Dermis blood vessel endothelial cell (primary cell): ENCODE results near the gene PALLD. TPM values are rescaled to one million over a fixed set of nuclear protein-coding genes. Genes with fewer than 3 reads are reported as not detected.

Experiments used
- DNase-seq: peaks from one replicate; pipeline ENCODE4 v3.0.0; 2010
- total RNA-seq: library from RNA; depleted of rRNA; stranded (reverse); fragments of >200 nt; gene quantifications from 2 replicates; pipeline ENCODE4 v1.2.3, GENCODE V29; 2014

Gene PALLD
- total RNA-seq, 1 donor from 2014 or later = 15.7 TPM

DNA sequence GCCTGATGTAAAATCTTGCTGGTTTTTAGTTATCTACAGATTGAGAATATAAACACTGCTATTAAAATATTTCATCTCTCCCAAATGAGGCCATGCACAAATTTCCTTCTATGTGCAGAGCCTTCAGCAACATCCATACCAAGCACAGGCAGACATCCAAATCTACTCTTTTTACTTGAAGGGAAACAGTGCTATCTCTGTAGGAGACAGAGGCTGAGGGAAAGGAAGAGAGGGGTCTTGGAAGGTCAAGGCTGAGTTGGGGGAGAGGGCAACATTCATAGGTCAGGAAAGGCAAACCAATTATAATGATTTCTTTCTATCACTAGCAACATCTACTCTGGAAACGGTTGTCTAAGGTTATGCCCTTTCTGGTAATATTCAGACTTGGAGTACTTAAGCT is 273.0 kb downstream of the PALLD start:
- DNase-seq = no peak

DNA sequence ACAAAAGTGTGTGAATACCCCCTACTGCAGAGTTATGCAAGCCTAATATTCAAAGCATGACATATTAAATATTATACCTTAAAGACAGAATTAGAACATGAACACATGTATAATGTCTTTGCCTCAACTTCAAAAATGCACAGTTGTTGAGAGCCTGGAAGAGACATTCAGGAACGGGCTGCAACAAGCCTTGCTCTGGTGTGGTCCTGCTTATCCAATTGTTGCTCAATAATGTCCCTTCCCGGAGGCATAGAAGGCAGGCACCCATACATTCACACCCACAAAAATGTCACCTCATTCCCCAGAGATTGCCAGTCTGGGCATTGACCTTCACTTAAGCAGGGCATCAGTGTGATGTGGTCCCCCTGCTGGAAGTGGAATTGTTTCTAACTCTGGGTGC is 274.4 kb downstream of the PALLD start:
- DNase-seq = no peak

DNA sequence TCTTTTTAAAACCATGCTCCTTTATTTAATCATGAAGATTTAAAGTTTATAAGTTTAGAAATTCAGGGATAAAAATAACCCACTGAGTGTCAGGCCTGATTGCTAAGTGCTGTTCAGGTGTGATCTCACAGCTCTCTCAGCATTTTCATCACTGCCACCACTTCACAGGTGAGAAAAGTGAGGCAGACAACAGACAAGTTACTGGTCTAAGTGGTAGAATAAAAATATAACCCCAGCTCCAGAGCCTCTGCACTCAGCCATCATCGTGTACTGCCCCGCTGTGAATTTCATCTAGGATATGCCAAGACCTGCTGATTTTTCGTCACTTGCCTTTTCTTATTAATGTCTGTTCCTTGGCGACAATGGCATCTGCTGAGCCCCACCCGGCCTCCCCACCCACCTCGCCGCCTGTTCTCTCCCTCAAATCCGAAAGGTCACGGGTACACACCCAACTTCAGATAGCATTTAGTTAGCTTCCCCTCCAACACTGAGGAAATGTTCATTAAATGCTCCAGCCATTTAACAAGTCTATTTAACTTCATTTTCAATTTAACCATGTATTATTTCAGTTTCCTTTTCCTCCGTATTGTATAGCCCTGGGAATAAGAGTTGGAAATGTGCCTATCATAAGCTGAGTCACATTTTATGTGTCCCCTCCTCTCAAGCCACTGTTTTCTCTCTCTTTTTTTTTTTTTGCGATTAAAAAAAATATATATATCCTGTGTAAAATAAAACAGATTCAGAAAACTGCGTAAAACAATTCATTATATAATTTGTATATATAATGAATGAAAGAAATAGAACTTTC is 276.7 kb downstream of the PALLD start:
- DNase-seq = peak; percentile 59

DNA sequence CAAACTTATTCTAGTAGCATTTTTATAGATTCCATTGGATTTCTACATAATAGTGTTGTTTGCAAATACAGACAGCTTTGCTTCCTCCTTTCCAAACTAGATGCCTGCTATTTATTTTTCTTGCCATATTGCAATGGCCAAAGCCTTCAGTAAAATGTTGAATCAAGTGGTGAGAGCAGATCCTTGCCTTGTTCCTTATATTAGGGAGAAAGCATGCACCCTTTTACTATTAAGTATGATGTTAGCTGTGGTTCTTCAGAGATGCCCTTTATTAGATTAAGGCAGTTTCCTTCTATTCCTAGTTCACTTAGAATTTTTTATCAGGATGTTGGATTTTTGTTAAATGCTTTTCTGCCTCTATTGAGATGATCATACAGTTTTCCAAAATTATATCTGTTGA is 279.5 kb downstream of the PALLD start:
- no peak for DNase-seq

DNA sequence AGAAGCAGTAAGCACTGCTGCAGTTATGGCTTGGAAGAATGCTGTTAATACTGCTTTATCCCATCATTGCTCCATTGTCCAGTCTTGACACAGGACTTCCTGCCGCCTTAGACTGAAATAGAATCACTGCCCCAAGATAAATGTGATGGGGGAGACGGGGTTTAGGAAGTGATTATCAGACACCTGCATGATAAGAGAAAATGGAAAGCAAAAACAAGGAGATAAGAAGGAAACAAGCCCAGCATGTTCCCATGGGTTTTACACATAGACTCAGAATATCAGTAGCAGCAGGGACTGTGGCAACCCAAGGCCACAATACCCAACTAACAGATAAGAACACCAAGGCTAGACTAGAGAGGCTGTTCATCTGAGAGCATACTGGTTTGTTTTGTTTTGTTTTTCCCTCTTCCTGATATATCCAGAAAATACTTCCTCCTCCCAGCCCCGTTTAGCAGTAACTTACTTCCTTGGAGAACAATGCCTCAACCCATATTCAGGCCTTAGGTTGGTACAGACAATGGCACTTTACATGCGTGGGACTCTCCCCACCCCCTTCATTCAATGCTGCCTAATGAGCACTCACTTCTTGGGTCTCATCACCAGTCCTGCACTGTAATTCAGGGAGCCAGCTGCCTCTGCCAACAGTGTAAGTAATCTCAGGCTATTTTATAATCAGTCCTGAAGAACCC is 280.6 kb downstream of the PALLD start:
- DNase-seq = peak; percentile 9

DNA sequence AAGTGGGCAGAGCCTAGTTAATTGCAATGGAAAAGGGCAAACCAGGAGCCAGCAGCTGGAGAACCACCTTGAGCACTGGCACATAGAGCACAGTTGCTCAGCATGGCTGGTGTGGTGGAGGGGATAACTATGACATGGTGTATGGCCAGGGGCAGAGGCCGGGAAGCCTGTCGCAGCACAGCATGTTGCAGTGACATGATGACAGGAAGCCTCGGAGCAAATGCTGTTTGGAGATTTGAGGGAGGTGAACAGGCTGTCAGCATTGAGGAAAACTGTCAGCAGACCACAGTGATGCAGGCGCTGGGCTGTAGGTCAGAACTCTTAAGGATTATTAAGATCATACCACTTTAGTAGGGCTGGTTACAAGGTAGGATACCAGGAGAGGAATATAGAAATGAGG is 284.5 kb downstream of the PALLD start:
- no peak for DNase-seq

DNA sequence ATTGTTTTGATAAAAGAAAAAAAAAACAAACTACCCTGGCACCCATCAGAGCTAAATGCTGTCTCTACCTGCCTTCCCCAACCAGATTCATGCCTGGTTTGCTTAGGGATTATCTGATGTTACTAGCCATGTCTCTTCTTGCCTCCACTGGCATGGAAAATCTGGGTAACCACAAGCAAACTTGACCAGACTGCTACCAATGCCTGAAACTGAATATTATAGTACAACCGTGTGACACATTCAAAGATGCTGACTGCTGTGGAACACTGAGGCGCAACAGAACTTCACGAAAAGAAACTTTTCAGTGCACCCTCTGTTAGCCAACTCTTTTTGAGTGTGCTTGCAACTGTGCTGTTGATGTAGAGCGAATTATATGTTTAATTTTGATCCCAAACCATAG is 285.1 kb downstream of the PALLD start:
- DNase-seq = no peak

DNA sequence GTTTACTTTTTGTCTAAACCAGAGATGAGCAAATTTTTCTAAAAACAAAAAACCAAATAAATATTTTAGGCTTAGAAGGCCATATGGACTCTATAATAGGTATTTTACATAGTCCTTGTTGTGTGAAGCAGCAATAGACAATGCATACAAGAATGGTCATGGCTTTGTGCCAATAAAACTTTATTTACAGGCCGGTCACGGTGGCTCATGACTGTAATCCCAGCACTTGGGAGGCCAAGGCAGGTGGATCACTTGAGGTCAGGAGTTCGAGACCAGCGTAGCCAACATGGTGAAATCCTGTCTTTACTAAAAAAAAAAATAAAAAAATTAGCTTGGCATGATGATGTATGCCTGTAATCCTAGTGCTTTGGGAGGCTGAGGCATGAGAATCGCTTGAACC is 285.6 kb downstream of the PALLD start:
- DNase-seq = no peak

DNA sequence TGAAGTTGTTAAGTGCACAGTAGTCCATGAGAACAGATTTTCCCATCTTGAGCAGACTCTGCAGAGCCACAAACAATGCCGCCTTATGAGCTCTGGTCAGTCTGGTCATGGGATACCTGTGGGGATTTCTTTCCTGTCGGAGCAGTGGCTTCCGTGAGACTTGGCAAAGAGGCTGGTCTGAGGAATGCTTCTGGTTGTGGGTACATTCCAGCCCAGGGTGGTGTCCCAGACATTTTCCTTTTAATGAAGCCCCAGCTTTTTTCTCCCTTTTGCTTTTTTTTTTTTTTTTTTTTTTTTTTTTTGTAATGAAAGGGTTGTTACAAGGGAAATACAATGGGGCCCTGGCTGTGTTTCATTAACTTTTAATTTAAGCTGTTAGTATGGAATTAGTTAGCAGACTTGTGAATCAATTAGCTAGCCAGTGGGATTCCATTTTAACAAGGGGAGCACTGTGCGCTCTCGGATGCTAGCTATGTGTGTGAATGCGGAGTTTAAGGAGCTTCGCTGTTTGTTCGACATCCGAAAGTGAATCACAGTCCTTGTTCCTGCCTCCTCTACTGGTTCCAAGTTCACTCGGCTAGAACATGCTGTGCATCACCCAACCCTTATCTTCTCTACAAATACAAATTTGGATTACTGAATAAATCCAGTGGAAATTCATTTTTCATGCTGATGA is 288.1 kb downstream of the PALLD start:
- DNase-seq = no peak

DNA sequence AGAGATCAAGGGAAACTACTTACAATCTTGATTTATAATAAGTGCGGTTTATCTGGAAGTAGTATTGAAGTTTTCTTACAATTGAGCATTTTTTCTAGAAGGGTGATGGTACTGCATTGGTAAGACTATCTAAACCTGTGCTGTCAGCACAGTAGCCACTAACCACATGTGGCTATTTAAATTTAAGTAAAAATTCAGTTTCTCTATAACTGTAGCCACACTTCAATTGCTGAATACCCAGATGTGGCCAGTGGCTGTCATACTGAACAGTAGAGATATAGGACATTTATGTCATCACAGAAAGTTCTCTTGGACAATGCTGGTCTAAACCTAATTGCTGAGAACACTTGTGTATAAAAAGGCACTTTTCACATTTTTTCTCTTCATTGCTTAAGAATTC is 290.5 kb downstream of the PALLD start:
- DNase-seq = no peak

DNA sequence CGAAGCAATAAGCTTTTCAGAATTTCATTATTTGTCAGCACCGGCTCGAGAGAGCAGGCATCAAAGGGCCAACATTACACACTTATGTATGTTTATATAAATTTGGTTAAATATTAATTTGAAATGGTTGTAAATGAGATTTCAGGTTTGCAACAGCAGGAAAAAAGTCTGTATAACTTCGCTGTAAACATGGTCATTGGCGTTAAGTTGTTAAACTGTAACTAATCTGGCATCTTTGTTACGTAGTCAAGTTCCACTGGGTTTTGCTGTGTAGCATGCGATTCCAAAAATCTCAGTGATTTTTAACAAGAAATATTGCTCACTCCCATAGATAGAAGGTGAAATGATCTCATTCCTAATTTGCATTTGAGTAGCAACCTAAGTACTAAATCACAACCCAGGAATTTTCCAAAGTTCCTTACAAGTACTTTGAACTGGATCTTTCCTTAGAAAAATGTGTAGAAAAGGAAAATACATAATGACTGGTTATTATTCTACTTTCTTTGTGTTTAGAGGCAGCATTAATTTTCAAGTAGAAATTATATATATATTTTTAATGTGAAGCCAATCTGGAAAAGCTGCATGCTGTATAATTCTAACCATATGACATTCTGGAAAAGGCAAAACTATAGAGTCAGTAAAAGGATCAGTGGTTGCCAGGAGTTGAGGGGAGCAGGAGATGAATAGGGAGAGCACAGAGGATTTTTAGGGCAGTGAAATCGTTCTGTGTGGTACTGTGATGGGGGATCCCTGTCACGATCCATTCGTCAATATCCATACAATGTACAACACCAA is 291.1 kb downstream of the PALLD start:
- DNase-seq = no peak

DNA sequence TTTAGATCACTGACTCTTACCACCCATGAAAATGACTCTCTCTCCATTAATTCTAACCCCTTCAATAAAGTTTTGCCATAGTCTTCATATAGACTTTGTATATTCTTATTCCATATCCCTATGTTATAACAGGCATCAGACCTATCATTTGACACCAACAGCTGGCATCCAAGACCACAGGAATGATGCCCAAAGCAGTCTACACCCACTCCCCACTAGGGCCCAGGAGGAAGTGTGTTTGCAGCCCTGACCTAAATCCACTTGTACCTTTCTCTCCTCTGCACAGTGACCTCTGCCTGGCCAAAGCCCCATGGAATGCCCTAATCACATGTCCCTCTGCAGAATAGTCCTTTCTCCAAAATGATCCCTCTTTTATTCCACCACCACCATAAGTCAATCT is 294.0 kb downstream of the PALLD start:
- DNase-seq = no peak

DNA sequence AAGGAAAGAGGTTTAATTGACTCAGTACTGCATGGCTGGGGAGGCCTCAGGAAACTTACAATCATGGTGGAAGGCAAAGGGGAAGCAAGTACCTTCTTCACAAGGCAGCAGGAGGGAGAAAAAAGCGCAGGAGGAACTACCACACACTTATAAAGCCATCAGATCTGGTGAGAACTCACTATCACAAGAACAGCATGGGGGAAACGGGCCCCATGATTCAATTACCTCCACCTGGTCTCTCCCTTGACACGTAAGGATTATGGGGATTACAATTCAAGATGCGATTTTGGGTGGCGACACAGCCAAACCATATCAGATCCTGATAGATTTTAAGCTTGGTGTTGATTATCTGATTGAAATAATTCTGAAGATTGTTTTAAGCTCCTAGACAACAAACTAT is 294.5 kb downstream of the PALLD start:
- DNase-seq = no peak

DNA sequence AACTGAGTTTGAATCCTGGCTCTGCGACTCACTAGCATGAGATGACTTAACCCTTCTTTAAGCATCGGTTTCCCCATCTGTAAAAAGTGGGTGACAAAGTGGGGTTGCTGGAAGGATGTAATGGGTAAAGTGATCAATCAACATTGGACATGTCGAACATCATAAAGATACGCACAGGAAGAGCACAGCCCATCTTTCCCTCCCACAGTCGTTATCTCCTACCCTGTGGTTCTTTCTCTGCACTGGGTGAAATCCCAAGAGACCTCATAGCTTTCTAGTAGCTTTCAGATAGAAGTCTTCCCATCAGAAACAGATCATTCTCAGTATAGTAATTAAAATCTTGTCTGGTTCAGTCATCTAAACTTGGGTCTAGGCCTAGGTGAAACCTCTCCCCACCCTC is 296.7 kb downstream of the PALLD start:
- no peak for DNase-seq

DNA sequence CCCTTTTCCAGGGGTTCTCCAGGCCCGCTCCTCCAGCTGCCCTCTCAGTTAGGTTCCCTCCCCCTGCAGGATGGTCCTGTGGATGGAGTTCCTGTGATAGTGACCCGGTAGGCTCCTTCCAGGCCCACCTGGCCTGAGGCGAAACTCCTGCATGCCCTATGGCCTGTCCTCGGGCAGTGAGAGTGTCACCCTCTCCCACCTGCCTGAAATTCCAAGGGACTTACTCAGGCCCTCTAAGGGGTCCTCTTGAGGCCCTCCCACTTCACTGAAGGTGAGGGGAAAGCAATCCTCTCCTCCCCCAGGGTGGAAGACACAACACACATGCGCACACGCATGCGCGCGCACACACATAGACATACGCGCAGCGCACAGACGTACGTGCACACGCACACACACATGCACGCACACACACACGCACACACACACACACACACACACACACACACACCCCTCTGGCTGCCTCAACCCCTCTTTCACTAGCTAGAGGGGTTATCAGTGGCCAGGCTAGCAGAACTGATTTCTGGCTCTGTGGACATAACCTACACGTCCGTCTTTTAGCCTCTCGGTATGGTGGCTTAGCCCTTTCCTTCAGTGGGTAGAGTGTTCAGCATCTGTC is 297.3 kb downstream of the PALLD start:
- DNase-seq = no peak

DNA sequence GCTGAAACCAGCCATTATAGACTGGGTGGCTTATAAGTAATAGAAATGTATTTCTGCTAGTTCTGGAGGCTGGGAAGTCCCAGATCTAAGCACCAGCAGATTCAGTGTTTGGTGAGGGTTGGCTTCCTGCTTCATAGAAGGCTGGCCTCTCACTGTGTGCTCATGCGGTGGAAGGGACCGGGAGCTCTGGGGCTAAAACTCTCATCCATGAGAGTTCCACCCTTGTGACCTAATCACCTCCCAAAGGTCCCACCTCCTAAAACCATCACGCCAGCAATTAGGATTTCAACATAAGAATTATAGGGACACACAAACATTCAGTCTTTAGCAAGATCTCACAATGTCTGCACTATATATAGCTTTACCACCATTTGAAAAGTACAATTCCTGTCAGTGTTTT is 298.0 kb downstream of the PALLD start:
- DNase-seq = no peak

DNA sequence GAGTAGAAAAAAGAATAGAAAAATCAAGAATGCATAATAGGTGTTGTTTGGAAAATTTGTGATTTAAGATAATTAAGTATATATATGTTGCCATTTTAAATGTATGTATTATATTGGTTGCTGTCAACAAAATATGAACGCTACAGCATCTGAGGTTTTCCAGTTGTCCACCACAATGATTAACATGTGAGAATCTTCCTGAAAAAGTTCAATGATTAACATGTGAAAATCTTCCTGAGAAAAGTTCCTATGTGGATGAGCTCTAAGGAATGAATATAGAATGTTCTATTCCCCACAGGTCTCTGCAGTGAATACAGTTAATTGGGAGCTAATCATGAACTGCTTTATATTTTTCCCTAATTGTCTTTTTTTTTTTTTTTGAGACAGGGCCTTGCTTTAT is 298.5 kb downstream of the PALLD start:
- no peak for DNase-seq

DNA sequence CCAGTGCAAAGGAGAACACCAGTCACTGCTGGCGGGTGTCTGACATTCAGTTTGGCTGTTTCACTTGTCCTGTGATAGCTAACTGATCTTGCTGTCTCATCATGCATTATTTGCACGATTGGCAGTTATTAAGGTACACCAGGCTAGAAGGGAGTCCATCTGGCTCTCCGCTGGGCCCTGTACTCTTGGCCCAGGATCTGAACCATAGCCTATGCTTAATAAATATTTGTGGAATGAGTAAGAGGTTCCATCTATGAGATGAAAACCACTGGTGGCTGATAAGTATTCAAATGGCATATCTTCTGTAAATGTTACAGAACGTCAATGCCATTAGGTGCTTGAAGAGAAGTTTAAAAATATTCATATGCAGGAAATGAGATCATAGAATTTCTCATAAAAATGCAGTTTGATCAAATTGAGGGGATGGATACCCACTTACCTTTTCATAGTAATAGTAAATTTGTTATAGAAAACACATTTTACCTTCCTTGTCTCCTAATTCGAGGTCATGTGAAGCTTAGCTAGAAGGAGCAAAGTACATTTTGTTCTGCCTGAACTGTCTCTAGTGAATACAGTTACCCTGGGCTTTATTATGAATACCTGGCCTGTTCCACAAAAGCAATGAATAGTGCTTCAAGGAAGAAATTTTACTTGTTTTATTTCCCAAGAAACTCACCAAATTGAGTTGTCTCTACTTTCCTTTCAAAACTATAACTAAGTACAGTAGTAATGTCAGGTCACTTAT is 299.7 kb downstream of the PALLD start:
- DNase-seq = peak; percentile 43

DNA sequence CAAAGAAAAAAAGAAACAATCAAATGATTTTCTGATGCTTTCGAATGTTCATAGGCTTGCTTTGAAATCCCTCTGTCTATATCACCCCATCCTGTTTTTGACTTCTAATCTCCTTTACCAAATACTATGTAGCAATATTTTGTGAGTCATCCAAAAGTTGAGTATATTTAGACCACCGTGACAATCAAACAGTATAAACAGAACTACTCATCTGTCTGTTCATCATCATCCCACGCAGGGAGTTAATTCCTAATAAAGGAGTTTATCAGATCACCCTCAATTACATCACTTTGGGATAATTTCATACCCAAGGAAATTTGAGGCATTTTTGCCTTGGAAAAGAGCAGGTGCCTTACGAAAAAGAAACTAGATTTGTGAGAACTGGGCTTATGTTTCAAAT is 300.3 kb downstream of the PALLD start:
- peak; percentile 59 for DNase-seq

DNA sequence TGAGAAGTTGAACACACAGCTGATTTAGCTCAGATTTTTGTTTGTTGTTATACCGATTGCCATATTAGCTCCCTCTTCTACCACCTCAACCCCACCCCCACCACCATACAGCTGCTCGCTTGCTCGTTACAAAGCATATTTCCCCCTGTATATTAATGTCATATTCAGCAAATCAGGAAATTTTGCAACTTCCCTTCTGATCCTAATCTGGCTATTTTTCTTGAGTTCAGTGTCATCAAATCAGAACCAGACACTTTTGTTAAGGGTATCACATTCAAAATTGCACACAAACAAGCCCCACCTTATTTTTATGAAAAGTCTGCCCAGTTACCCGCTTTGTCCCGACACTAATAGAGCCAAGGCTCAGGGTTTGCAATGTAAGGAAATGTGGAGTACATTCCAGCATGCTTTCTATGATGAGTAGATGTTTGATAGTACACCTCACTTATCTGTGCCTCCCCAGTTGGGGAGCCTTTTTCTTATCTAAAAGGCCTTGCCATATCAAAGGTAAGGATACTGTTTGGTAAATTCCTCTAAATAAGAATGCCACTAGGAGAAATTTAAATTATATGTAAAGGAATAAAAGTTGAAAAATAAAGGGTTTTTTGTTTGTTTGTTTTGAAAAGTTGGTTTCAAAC is 301.0 kb downstream of the PALLD start:
- DNase-seq = peak; percentile 56

DNA sequence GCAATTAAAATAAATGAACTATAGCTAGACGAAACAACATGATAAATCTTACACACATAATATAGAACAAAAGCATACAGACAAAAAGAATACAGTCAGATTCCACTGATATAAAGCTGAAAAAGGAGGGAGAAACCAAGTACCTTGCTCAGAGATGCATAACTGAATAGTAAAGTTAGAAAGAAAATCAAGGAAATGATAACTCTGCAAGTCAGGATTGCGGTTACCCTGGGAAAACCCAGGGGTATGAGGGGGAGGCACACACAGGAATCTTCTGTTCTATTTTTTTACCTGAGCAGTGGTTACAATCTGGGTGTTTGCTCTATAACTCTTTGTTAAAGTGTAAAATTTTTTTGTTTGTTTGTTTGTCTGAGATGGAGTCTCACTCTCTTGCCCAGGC is 304.1 kb downstream of the PALLD start:
- DNase-seq = no peak
